Stimulated activated CD8-positive, alpha-beta memory T cell treated with anti-CD3 and anti-CD28 coated beads, Interleukin-15, amount 100 ng/mL, for 24 hours (primary cell): ENCODE data around the gene ACSL3.

Experiments
- DNase-seq: peaks from one replicate; pipeline ENCODE4 v3.0.0-alpha.2; 2020; ENCODE audit warnings: low read depth

The ACSL3 gene

DNA sequence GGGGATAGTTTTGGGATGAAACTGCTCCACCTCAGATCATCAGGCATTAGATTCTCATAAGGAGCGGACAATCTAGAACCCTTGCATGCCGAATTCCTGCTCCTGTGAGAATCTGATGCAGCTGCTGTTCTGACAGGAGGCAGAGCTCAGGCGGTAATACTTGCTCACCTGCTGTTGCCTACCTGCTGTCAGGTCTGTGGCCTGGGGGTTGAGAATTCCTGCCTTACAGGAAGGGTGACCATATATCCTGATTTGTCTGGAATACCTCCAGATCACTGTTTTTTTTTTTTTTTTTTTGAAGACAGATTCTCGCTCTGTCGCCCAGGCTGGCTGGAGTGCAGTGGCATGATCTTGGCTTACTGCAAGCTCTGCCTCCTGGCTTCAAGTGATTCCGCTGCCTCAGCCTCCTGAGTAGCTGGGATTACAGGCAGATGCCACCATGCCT, 21.7 kb downstream of the ACSL3 start:
- DNase-seq: no peak

DNA sequence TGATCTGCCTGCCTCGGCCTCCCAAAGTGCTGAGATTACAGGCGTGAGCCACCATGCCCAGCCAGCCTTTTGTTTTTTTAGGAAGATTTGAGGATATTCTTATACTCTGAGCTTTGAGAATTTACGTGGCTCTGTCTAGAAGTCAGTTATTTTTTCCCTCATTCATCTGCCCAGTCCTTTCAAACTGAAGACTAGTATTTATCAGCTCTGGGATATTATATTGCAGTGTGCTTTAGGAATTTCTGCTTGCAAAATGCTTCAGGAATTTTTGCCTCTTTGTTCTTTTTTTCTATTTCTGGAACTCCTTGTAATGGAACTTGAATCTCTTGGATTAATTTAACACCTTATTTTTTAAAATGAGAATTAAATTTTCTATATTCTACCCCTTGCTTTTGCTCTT, 22.6 kb downstream of the ACSL3 start:
- no peak for DNase-seq

DNA sequence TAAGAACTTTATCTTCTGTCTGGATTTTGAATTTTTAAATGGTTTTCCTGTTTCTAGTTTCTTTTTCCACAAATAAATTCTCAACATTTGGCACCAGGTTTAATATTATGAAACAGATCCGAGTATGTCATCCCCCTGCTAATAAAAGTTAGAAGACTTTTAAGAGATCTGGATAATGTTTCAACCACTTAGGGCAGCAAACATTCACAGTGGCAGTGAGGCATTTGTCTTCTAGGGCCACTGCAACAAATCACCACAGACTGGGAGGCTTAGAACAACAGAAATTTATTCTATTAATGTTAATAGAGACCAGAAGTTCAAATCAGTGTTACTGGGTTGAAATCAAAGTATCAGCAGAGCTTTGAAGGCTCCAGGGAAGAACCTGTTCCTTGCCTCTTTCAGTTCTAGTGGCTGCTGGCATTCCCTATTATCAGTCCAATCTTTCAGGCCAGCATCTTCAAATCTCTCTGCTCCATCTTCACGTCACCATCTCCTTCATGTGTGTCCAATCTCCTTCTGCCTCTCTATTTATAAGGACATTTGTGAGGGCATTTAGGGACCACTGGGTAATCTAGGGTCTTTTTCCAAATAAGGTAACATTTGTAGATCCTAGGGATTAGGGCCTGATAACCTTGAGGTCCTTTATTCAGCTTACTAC, 23.4 kb downstream of the ACSL3 start:
- no peak for DNase-seq

DNA sequence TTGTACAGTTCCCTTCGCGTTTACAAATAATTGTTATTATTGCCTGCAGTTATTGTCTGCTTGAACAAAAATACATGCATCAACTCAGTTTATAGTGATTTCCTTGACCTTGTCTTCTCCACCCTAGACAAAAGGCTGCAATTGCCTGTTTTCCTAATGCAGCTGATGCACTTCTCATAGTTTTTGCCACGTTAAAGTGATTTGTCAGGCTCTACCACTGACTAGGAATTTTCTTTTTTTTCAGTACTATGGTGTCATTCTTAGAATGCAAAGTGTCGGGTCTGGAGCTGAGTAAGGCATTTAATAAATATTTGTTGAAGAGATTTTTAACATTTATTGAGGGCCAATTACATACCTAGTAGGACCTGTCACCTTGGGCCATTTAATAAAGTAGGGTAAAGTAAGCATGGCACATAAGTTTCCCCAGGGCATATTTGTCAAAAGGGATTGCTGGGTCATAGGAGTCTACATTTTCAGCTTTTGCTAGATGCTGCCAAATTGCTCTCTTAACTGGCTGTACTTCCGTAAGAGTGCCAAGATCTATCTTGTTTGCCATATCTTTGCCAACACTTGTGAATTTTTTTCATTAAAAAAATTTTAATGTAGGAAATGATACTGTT, 24.1 kb downstream of the ACSL3 start:
- no peak for DNase-seq

DNA sequence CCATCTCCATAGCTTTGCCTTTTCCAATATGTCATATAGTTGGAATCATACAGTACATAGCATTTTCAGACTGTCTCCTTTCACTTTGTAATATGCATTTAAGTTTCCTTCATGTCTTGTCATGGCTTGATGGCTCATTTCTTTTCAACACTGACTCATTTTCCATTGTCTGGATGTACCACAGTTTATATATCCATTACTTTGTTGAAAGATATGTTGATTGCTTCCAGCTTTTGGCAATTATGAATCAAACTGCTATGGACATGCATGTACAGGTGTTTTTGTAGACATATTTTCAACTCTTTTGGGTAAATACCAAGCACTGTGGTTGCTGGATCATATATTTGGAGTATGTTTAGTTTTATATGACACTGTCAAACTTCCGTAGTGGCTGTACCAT, 26.3 kb downstream of the ACSL3 start:
- DNase-seq: no peak

DNA sequence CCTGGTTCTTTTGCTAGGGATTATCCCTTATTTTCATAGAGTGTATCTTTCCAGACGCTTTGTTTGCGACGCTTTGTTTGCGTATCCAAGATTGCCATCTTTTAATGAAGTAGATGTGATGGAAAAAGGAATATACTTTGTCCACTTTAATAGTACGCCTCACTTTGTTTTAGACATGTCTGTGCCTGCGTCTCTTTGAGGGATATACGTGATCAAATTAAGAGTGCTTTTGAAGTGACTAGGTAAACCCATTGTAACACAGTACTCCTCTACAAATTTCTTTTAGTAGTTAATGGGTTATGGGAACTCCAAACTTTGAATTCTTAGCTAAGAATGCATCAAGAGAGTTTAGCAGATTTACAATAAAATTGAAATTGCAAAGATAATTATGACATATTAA, 27.9 kb downstream of the ACSL3 start:
- no peak for DNase-seq

DNA sequence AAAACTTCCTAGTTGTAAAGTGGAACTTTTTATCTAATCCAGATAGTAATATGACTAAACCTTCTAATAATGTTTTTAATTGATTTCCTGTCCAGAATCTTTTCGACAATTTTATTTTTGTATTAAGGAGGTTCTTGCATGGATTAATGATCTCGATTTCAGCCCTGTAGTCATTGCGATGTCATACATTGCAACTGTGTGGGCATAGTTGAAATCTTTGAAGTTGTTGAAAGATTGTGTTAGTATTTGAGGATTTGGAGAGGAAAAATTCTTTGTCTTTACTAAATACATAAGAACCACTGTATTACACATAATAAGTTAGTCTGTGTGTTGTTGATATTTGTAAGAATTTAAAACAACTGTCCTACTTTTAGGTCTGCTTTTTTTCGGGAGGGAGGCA, 31.1 kb downstream of the ACSL3 start:
- no peak for DNase-seq

DNA sequence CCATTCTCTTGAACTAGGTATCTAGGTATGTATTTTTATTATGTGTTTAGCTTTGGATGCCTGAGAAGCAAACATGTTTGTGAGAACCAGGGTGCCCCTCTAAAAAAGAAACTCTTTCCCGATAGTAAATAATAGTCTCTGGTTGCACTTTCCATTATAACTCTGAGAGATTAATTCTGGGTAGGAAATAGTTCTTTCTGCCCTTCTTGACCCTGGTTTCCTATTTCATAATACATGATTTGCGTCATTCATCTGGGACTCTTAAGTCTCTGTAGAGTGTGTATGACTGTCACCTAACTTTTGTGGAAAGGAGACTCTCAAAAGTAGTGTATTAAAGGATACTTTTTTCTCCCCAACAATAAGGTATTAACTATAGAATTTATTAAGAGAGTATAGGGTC, 31.5 kb downstream of the ACSL3 start:
- DNase-seq: no peak

DNA sequence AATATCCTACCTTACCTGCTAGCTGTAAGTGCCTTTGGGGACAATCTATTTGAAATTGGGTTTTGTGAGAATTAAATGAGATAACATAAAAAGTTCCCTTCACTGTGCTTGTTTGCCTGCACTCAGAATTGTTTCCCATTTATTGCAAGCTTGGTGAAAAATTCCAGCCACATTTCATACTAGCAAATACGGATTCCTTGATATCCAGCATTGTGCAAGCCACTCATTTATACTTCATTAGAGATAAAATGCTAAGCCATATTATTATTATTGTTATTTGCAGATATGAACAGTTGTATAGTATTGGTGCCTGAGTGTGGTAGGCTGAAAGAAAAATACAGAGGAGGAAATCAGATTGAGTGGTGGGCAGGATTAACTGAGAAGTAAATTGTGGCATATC, 31.9 kb downstream of the ACSL3 start:
- no peak for DNase-seq

DNA sequence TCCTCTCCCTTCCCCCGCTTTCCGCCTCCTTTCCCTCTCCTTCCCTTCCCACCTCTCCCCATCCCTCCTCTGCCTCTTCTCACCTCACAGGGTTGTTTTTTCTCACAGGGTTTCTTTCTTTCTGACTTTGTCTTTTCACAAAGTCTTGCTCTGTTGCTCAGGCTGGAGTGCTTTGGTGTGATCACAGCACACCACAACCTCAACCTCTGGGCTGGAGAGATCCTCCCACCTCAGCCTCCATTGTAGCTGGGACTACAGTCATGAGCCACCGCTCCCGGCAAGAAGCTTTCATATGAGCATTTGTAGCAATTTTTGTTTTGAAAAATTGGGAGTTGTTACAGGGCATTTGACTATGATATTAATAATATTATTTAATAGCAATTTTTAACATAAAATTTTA, 32.9 kb downstream of the ACSL3 start:
- no peak for DNase-seq

DNA sequence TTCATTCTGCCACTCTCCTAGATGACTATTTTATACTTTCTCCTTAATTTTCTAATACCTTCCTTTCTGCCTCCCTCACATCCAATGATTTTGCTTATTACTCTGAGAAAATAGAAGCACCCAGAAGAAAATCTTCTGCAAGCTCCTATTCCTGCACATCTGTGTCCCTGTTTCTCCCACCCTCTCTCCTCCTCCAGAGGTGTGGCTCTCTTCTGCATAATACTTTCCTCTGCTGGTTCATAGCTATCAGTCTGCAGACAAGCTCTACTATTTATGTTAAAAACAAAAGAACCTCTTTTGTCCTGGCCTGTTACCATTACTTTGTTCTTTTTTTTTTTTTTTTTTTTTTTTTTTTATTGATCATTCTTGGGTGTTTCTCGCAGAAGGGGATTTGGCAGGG, 34.3 kb downstream of the ACSL3 start:
- DNase-seq: no peak

DNA sequence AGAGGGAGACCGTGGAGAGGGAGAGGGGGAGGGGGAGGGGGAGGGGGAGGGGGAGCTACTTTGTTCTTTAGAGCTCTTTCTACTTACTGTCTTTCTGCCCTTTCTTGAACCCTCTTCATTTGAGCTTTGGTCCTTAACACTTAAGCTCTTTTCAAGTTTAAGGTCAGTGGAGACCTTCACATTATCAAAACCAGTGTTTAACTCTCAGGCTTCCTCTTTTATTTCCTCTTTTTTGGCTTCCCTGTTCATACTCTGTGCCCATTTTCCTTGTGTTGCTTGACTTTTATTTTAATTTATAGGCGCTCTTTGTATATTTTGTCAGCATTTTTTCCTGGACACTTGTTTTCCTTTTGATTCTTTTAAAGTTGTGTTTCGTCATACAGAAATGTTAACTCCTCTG, 37.1 kb downstream of the ACSL3 start:
- DNase-seq: no peak

DNA sequence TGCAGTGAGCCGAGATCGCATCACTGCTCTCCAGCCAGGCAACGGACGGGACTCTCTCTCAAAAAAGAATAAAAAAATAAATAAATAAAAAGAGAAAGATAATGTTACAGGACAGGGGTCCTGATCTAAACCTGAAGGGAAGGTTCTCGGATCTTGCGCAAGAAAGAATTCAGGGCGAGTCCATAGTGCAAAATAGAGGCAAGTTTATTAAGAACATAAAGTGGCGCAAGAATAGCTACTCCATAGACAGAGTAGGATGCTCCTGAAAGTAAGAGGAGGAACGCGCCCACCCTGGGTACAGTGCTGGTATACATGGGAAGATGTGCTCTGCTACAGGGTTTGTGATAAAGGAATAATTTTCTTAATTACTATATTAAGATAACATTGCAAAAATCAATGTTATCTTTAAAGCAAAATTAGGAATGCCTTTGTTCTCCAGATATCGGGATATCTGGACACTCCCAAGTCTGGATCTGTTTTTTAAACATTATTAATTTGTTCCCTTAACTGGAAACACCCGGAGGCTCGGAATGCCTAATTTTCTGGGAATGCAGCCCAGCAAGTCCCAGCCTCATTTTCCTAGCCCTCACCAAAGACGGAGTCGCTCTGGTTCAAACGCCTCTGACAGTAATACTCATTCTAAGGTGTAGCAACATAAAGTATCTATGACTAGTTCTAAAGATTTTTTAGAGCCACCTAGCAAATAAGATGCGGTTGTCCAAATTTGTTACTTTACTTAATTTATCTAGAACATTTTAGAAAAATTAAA, 38.8 kb downstream of the ACSL3 start:
- no peak for DNase-seq

DNA sequence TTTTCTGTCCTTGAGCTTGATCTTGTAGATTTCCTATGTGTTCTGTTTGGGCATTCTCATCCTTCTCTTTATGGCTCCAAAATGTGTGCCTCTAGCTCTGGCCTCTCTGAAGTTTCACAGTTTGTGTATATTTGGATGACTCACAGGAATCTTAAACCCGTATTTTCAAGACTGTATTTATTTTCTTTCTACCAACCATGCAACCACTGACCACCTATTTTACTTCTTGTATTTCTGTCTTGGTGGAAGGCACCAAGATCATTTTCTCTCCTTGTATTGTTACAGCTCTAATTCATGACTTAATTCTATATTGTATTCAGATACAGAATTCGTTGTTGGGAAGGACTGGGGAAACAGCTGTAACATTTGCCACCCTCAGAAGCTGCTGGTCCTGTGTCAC, 39.5 kb downstream of the ACSL3 start:
- no peak for DNase-seq

DNA sequence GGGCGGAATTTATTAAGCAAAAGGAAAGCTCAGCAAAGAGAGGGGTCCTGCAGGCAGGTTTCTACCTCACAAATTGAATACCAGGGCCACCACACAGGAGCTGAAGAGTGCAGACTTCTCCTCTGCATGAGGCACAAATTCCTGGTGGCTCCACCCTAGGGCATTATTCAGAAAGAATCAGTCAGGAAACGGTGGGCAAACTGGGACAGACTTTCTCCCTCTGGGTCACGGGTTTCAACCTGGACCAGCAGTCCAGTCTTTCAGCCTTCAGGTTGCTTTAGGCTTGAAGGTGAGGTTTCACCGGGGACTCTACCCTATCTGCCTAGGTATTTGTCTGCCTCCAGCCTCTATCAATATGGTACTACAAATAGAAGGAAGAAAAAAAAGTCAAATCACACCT, 41.8 kb downstream of the ACSL3 start:
- DNase-seq: no peak

DNA sequence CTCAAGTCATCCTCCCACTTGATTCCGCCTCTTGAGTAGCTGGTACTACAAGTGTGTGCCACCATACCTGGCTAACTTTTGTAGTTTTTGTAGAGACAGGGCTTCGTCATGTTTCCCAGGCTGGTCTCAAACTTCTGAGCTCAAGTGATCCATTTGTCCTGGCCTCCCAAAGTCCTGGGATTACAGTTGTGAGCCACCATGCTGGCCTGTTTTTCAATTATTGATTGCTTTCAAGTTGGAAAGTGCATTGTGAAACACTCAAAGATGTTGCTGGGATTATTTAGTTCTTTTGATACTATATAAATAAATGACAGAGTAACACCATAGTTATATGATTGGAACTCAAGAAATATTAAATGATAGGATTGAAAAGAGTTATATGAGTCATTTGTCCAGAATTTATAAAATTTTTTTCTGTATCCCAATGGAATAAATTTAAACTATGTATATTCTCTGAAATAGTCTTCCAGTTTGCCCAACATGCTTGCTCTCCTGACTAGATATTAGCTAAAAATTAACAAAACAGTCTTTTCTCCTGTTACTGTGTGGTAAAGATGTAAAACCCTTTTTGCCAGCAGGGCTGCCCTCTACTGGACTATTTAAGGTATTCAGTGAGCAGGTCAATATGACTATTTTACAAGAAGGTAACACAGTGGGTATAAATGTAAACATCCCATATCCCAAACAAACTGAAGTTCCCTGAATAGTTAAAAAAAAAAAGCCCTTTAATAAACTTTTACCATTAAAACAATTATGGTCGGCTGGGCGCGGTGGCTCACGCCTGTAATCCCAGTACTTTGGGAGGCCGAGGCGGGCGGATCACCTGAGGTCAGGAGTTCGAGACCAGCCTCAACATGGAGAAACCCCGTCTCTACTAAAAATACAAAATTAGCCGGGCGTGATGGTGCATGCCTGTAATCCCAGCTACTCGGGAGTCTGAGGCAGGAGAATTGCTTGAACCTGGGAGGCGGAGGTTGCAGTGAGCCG, 42.7 kb downstream of the ACSL3 start:
- DNase-seq: no peak

DNA sequence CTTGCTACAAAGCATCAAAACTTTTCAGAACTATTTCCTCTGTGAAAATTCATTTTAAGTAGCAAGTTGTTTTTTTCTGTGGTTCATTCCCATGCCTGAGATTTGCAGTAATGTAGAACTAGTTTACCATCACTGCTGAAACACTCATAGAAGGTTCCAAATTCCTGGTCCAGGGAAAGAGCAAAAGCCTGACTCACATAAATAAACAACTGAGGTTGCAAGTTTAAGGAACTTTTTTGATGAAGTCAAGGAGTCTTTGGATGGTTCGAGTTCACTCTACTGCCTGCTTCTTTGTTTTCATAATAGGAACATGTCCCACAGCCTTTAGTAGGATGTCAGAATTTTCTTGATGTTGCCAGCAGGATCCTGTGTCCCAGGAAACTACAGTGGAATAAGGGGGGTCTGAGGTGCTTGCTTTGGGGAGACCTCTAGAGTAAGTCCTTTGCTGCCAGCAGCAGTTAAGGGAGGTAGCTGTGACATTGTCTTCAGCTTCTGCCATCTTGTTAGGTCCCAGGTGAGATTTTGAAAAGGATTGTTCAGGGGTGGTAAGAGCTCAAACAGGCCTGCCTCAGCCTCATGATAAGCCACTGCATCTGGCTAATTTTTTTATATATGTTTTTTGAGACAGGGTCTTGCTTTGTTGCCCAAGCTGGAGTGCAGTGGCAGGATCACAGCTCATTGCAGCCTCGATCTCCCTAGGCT, 43.9 kb downstream of the ACSL3 start:
- DNase-seq: no peak

DNA sequence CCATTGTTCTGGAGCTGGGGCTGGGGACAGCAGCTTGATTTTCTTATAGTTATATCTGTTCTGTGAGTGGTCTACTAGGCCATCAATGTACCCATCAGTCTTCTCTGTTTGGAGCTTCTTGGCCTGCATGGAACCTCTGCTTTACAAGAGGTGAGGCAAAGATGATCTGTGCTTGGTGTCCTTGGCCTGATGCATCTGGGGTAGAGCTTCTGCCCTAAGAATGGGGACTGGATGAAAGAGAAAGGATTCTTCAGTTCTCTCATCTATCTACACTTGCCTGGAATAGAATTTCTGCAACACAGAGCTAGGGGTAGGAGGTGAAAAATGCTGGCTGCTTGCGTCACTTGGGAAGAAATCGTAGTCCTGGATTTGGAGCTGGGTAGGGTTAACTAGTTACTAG, 46.2 kb downstream of the ACSL3 start:
- no peak for DNase-seq

DNA sequence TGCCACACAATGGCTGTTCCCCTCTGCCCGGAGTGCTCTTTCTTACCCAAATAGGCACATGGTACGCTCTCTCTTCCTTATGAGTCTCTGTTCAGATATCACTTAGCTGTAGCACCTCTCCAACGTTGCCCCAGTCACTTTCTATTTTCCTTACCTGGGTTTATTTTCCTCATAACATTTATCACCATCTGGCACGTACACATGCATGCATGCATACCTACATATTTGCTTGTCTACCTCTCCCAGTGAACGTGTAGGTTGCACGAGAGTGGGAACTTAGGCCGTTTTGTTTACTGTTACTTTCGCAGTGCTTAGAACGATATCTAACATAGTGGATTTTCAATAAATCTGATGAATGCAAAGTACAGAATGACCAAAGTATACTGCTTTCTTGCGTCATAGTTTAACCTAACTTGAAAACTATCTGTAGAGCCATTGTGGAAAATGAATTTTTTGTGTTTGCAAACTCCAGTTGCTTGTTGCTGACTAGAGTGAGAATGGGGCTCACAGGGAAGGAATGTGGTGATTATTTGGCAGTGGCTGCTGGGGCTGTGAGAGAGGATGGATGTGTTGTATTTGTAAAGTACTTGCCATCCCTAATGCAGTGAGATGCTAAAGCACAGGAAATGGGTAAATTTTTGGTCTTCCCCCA, 47.1 kb downstream of the ACSL3 start:
- DNase-seq: no peak

DNA sequence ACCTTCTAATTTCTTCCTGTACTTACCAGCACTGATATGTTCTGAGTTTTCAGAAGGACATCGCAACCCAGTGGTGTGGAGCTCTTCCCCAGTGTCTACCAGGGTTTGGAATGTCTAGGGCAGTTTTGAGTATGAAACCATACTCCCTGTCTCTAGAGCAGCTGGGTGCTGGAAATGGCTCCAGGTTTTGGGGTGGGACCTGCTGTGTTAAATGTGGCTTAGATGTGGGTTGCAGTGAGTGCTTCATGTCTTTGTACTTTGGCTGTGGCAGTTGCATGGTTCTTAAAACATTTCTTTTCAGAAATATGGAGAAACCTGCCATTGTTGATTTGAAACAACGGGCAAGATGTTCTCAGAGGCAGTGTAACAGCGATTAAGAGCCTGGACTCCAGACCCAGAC, 48.5 kb downstream of the ACSL3 start:
- no peak for DNase-seq

DNA sequence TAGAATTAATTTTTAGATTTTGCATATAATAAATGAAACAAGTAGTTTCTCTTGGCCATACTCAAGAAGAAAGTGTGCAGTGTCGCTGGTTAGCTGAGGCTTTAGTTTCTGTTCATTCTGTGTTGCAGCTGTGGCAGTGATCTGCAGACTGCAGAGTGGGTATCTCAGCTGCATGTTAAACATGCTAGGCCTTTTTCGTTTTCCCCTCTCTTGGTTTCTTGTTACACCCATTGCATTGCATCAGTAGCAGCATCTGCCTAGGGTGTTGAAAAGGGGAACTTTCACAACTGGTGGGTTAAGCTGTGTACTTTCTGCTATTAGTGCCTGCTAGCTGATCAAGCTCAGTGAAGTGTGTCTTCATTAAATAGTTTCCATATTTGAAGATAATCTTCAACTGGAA, 51.3 kb downstream of the ACSL3 start:
- no peak for DNase-seq
